ENCODE data around the gene AKNA.

The AKNA gene

GRCh38 chr9:114356792-114357191, 31.0 kb downstream of the AKNA start:
- no peak for DNase-seq

- no peak for DNase-seq
These were observed 32.0 kb downstream of the AKNA start for GRCh38 chr9:114355821-114356220.

- no peak for DNase-seq
These were observed 35.9 kb downstream of the AKNA start for GRCh38 chr9:114351932-114352331.

- DNase-seq = no peak
These were observed 37.0 kb downstream of the AKNA start for GRCh38 chr9:114350636-114351401.

GRCh38 chr9:114349713-114350480, 37.9 kb downstream of the AKNA start:
- no peak for DNase-seq

GRCh38 chr9:114348906-114349482, 38.8 kb downstream of the AKNA start:
- DNase-seq = peak; percentile 87

GRCh38 chr9:114348261-114348905, 39.4 kb downstream of the AKNA start:
- DNase-seq = no peak

GRCh38 chr9:114347675-114348074, 40.1 kb downstream of the AKNA start:
- no peak for DNase-seq

- no peak for DNase-seq
These were observed 41.6 kb downstream of the AKNA start for GRCh38 chr9:114346146-114346545.

- DNase-seq = no peak
These were observed 42.2 kb downstream of the AKNA start for GRCh38 chr9:114345493-114346065.

GRCh38 chr9:114344692-114345091, 43.1 kb downstream of the AKNA start:
- DNase-seq = no peak

- DNase-seq = no peak
These were observed 43.6 kb downstream of the AKNA start for GRCh38 chr9:114344188-114344566.

- no peak for DNase-seq
These were observed 44.2 kb downstream of the AKNA start for GRCh38 chr9:114343471-114344187.

GRCh38 chr9:114342755-114343440, 44.9 kb downstream of the AKNA start:
- DNase-seq = no peak

- no peak for DNase-seq
These were observed 45.8 kb downstream of the AKNA start for GRCh38 chr9:114341991-114342390.

- no peak for DNase-seq
These were observed 46.5 kb downstream of the AKNA start for GRCh38 chr9:114341152-114341830.

- DNase-seq = peak; percentile 67
These were observed 48.5 kb downstream of the AKNA start for GRCh38 chr9:114339130-114339908.

- no peak for DNase-seq
These were observed 49.6 kb downstream of the AKNA start for GRCh38 chr9:114338187-114338586.

- no peak for DNase-seq
These were observed 50.9 kb downstream of the AKNA start for GRCh38 chr9:114336699-114337395.

GRCh38 chr9:114336157-114336556, 51.6 kb downstream of the AKNA start:
- DNase-seq = no peak
